A673 (cell line): ENCODE measurements around the gene BUB1B. TPM values are rescaled to one million over a fixed set of nuclear protein-coding genes. Genes with fewer than 3 reads are reported as not detected.

ENCODE experiments used
- BruUV-seq: library from RNA; stranded (reverse); fragments of 400-500 nt; replicated peaks from 2 replicates; lab custom pipeline; 2021; lab: Mats Ljungman, UMichigan
- CTCF ChIA-PET: fragments of 300-600 bp; sonication (Branson Sonifier 250); formaldehyde crosslinking; loops from one replicate; lab custom pipeline; 2022; ENCODE audit warnings: antibody characterized with exemption; lab: Charles Lee
- POLR2A ChIA-PET: fragments of 300-600 bp; sonication (Branson Sonifier 250); formaldehyde crosslinking; loops from one replicate; lab custom pipeline; 2022; ENCODE audit warnings: antibody characterized with exemption; ENCODE audit not compliant: low non-redundant PET; lab: Charles Lee
- DNase-seq: peaks from one replicate; pipeline ENCODE4 v3.0.0-alpha.2; 2015; ENCODE audit warnings: low spot score
- H3K27ac ChIP-seq: fragments of 200-600 bp; sonication (generic); 2 replicates; pipeline ENCODE4 v1.5.1; 2016; ENCODE audit warnings: mixed run types, low read depth, mild to moderate bottlenecking, mixed read lengths, antibody characterized with exemption, low read length; ENCODE audit not compliant: poor library complexity, severe bottlenecking
- H3K27me3 ChIP-seq: fragments of 200-600 bp; sonication (generic); replicated peaks from 2 replicates; pipeline ENCODE4 v1.6.1; 2017; ENCODE audit warnings: mixed run types, low read depth, mild to moderate bottlenecking, mixed read lengths, antibody characterized with exemption, low read length; ENCODE audit not compliant: insufficient read depth, poor library complexity
- H3K36me3 ChIP-seq: fragments of 200-600 bp; sonication (generic); 2 replicates; pipeline ENCODE4 v1.6.1; 2016; ENCODE audit warnings: mixed run types, mild to moderate bottlenecking, mixed read lengths, antibody characterized with exemption, low read length; ENCODE audit not compliant: insufficient read depth, poor library complexity, severe bottlenecking
- H3K4me1 ChIP-seq: fragments of 200-600 bp; sonication (generic); 2 replicates; pipeline ENCODE4 v1.6.1; 2017; ENCODE audit warnings: mixed run types, mild to moderate bottlenecking, mixed read lengths, antibody characterized with exemption, low read length; ENCODE audit not compliant: insufficient read depth, poor library complexity, severe bottlenecking
- H3K4me3 ChIP-seq: fragments of 200-600 bp; sonication (generic); 2 replicates; pipeline ENCODE4 v1.5.1; 2016; ENCODE audit warnings: low read depth, mixed run types, mild to moderate bottlenecking, mixed read lengths, low read length; ENCODE audit not compliant: poor library complexity, severe bottlenecking
- H3K9me3 ChIP-seq: fragments of 200-600 bp; sonication (generic); 2 replicates; pipeline ENCODE4 v1.6.1; 2016; ENCODE audit warnings: mixed run types, low read depth, mild to moderate bottlenecking, mixed read lengths, antibody characterized with exemption, low read length; ENCODE audit not compliant: poor library complexity, severe bottlenecking
- EZH2 ChIP-seq: fragments of 200-600 bp; sonication (generic); IDR thresholded peaks from 2 replicates; pipeline ENCODE4 v1.6.1; 2017; ENCODE audit warnings: borderline replicate concordance, low read depth, mild to moderate bottlenecking, mixed read lengths, antibody characterized with exemption, low read length; ENCODE audit not compliant: poor library complexity, severe bottlenecking
- intact Hi-C: fragments of 100-400 bp; cut with micrococcal nuclease; formaldehyde crosslinking; loops from one replicate; pipeline ENCODE4 v1.10.0; 2022; ENCODE audit not compliant: unreplicated experiment
- total RNA-seq: library from RNA; stranded (reverse); gene quantifications from 2 replicates; pipeline ENCODE4 v1.2.3, GENCODE V29; 2021
- TF ChIP-seq, protein P1 (sequence below): fragments of 300-800, 200-600 bp; sonication (generic); conservative IDR thresholded peaks from 2 replicates; pipeline ENCODE4 v1.5.1; 2017; ENCODE audit warnings: low read depth, mild to moderate bottlenecking, antibody characterized with exemption, low read length, moderate library complexity, mixed read lengths

BUB1B gene
- total RNA-seq, 1 experiment from 2014 or later, result 196 TPM

GRCh38 chr15:40125950-40126349, 34.9 kb upstream of the BUB1B start:
- Histone ChIP-seq H3K4me3 (no peak overlapping the region), H3K36me3 (no peaks in the 10 kb centered on the region), H3K9me3 (no peaks in the 10 kb centered on the region), H3K27ac (no peak overlapping the region), H3K4me1 (no peaks in the 10 kb centered on the region), H3K27me3 (peaks cover 13% of the 10 kb centered on the region)
- BruUV-seq, result no TSS peak
- DNase-seq, result no peak
- CTCF ChIA-PET, result no interaction called here
- no peak for TF ChIP-seq EZH2
- TF ChIP-seq, protein P1, sequence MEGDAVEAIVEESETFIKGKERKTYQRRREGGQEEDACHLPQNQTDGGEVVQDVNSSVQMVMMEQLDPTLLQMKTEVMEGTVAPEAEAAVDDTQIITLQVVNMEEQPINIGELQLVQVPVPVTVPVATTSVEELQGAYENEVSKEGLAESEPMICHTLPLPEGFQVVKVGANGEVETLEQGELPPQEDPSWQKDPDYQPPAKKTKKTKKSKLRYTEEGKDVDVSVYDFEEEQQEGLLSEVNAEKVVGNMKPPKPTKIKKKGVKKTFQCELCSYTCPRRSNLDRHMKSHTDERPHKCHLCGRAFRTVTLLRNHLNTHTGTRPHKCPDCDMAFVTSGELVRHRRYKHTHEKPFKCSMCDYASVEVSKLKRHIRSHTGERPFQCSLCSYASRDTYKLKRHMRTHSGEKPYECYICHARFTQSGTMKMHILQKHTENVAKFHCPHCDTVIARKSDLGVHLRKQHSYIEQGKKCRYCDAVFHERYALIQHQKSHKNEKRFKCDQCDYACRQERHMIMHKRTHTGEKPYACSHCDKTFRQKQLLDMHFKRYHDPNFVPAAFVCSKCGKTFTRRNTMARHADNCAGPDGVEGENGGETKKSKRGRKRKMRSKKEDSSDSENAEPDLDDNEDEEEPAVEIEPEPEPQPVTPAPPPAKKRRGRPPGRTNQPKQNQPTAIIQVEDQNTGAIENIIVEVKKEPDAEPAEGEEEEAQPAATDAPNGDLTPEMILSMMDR, result no peak
- POLR2A ChIA-PET, result no interaction called here
- intact Hi-C loops, result no loop called here

DNA sequence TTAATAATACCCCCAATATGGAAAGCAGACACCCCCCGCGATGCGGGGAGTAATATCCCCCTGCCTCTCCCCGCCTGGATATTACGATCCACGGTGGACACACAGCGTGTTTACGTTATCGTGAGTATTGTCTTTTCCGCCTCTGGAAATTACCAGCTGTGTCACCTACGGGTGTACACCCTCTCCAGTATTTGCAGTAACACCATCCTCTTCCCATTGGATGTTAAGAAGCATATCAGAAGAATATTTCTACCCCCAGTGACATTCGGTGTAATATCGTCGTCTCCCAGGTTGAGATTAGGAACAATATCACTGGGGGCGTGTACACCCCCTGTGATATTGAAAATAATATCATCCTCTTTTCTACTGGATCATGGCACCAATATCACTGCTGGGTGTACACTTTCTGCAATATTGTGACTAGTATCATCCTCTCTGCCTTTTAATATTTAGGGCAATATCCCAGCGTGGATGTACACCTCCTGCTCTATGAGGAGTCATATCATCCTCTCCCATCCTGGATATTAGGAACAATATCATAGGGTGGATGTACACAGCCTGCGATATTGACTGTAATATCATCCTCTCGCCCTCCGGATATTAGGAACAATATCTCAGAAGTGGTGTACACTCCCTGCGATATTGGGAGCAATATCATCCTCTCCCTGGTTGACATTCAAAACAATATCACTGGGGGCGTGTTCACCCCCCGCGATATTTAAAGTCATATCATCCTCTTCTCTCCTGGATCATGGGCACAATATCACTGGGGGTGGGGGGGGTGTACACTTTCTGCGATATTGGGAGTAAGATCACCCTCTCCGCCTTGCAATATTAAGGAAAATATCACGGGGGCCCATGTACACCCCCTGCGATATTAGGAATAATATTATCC, 31.9 kb upstream of the BUB1B start:
- Histone ChIP-seq H3K27me3 (peaks cover 13% of the 10 kb centered on the region), H3K4me3 (no peak overlapping the region), H3K4me1 (no peaks in the 10 kb centered on the region), H3K36me3 (no peaks in the 10 kb centered on the region), H3K9me3 (no peaks in the 10 kb centered on the region), H3K27ac (no peak overlapping the region)
- no TSS peak for BruUV-seq
- intact Hi-C loops, result no loop called here
- TF ChIP-seq, protein P1, result no peak
- no peak for TF ChIP-seq EZH2
- CTCF ChIA-PET, result no interaction called here
- DNase-seq, result no peak
- POLR2A ChIA-PET, result no interaction called here

GRCh38 chr15:40130118-40130517, 30.8 kb upstream of the BUB1B start:
- Histone ChIP-seq H3K27ac (no peak overlapping the region), H3K4me3 (no peak overlapping the region), H3K27me3 (peaks cover 13% of the 10 kb centered on the region), H3K9me3 (no peaks in the 10 kb centered on the region), H3K36me3 (no peaks in the 10 kb centered on the region), H3K4me1 (no peaks in the 10 kb centered on the region)
- BruUV-seq, result no TSS peak
- no peak for DNase-seq
- ChIA-PET POLR2A (no interaction called here), CTCF (no interaction called here)
- intact Hi-C loops, result no loop called here
- TF ChIP-seq, protein P1, result no peak
- no peak for TF ChIP-seq EZH2
